Activated CD8-positive, alpha-beta memory T cell treated with anti-CD3 and anti-CD28 coated beads, Interleukin-2, amount 50 U/mL, for 24 hours (primary cell): ENCODE measurements around the gene SIK2.

Experiments
- DNase-seq: peaks from one replicate; pipeline ENCODE4 v3.0.0-alpha.2; 2020; ENCODE audit errors: extremely low read depth

Gene SIK2

DNA sequence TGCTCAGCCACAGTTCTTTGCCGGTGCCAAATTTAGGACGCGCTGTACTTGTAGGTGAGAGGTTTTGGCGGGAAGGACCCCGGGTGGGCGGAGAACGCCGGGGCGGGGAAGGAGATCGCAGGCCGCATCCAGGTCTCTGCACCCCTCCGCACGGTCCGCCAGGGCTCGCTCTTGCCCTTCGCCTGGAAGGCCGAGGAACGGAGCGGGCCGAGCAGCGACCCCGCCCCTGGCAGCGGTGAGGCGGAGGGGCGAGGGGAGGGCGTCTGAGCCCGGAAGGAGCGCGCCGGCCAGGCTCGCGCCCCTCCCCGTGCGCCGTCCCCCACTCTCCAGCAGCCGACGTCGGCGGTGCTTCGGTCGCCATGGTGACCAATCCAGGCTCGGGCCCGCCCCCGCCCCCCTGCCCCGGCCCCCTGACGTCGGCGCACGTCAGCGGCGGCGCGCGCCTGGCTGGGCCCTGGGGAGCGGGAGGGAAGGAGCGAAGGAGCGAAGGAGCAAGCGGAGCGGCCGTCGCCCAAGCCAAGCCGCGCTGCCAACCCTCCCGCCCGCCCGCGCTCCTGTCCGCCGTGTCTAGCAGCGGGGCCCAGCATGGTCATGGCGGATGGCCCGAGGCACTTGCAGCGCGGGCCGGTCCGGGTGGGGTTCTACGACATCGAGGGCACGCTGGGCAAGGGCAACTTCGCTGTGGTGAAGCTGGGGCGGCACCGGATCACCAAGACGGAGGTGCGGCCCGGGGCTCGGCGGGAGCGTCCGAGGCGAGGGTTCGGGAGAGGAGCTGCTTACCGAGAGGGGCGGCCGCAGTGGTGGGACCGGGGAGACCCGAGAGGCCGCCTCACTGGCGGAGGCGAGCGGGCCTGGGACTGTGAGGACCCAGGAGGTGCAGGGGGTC, at the start of gene SIK2:
Gene SIK2 (plus strand): TSS at position 471 of the 886 bp plus-strand sequence. CDS start 115 bp downstream, at position 586.
- peak; percentile 77 for DNase-seq

DNA sequence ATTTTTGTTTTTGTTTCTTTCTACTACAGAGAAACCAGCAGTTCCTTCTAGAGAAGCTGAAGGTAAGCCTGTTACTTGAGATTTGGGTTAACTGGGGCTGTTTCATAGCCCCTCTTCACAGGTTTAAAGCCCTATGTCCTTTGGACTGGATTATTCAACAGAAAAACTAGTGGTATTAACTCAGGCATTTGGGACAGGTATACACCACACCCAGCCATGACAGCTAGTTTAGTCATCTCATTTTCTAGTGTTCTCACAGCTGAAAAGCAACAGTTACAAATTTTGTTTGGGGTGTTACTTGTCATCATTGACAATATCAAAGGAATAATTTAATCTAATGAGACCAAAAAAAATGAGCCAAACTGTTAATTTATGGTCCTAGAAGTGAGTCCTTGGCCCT, 47.7 kb upstream of the SIK2 start:
- DNase-seq, result no peak

- DNase-seq, result no peak
These were observed 47.0 kb upstream of the SIK2 start for GRCh38 chr11:111555255-111555654.

GRCh38 chr11:111557425-111558111, 44.7 kb upstream of the SIK2 start:
- no peak for DNase-seq

- no peak for DNase-seq
These were observed 42.3 kb upstream of the SIK2 start for GRCh38 chr11:111559800-111560464.

DNA sequence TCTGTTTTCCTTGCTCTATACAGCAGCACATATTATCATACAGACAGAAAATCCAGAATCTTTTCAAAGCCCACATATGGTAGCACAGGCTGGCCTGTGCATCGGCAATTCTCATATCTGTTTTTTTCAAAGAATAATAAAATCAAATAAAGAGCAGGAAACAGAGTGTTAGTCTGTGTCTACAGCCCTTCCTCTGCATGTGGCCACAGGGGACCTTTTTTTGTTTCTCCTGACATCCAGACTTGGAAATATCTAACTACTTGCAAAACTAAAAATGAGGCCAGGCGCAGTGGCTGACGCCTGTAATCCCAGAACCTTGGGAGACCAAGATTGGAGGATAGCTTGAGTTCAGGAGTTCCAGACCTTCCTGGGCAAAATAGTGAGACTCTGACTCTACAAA, 41.4 kb upstream of the SIK2 start:
- no peak for DNase-seq

DNA sequence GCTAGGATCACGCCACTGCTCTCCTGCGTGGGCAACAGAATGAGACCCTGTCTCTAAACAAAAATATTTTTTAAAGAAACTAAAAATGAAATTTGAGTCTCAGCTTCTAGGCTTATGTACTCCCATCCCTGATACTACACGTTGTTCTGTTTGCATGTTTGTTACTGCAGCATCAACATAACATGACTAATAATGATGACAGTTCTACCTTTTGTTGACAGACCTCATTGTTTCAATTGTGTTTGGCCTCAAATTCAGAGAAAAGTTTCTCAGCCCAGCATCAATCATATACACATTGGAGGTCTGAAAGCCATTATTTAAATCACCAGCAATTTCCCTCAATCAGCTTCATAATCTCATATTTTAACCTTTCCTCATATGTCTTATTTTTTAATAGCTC, 40.9 kb upstream of the SIK2 start:
- no peak for DNase-seq

GRCh38 chr11:111561791-111562325, 40.4 kb upstream of the SIK2 start:
- no peak for DNase-seq

- DNase-seq, result no peak
These were observed 39.4 kb upstream of the SIK2 start for GRCh38 chr11:111562692-111563389.

DNA sequence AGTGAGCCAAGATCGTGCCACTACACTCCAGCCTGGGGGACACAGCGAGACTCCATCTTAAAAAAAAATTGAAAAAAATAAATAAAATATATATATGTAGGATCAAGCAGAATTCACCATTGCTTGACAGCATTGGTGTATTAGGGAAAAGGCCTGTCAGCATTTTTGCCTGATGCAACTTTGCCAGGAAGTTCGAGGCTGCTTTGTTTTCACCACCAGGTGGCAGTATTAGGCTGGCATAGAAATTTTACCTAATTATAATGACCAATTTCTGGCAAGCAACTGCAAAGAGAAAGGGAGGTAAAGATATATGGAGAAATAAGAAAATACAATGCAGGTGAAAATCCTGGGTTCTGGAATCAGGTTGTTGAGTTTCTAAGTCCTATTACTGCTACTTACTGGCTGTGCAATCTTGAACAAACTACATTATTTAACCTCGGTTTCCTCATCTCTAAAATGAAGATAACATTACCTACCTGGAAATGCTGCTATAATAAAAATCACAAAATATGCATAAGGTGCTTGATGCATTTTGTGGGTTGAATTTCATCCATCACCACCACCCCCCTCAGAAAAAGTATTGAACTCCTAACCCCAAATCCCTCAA, 37.0 kb upstream of the SIK2 start:
- peak; percentile 37 for DNase-seq

DNA sequence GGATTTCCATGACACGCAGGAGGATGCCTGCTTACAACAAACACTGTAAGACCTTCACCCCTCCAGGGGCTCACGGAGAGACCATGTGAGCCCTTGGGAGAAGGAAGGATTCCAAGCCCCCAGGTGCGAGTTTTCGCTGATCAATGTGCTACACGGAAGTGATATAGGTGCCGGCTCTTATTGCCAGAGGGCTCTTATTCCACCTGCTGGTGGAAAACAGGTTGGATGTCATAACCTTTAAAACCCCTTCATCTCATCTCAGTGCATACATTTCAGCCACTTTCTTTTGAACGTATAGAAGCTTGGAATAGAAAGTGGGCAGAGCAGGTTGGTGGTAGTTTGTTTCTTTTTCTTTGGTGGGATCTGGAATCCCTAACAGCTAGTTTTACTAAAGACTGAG, 35.9 kb upstream of the SIK2 start:
- DNase-seq, result no peak

DNA sequence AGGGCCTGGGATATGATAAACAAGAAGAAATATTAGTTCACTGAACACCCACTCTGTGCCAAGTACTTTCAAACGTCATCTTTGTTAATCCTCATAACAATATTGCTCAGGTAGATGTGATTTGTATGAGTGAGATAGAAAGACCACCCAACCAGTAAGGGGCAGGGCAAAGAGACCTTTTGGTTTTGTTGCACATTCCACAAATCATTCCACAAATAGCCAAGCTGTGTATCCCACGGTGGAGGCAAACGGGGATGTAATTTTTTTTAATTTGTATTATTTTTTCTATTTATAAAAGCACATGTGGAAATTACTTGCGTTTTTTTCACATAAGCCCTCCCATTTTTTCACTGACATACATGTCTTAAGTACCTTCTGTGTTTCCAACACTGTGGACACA, 32.8 kb upstream of the SIK2 start:
- DNase-seq, result no peak

DNA sequence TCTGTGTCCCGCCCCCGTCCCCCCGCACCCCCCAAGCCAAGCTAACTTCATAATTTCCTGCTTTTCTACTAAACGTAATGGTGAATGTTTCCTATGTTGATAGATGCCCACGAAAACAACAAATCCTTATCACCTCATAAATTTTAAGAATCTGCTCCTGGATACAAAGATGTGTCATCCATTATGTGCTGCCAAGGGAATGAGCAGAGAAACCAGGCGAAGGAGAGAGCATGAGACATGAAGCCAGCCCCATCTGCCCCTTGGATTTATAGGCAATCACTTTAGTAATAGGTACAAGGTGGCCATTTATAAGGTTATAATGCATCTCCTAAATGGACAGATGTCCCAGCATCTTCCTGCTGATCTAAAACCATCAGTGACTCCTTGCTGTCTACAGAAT, 31.5 kb upstream of the SIK2 start:
- DNase-seq, result no peak

GRCh38 chr11:111571829-111572501, 30.3 kb upstream of the SIK2 start:
- no peak for DNase-seq

GRCh38 chr11:111572581-111572980, 29.7 kb upstream of the SIK2 start:
- no peak for DNase-seq

DNA sequence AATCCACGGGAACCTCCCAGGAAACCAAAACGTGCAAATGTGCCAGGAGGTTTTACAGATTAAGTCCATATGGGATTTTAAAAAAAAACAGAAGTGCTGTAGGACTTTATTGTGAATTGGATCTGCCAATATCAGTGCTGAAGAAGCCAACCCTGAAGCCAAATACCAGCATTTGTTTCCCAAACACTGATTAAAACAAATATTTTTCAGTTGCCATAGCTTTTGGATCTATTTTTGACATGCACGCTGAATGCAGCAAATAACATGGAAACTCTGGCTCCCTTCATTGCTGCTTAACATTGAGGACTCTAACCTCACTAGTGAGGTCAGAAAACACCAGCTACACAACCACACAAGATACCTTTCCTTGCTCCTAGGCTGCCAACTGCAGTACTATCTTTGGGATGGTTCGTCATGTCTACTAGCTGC, 28.4 kb upstream of the SIK2 start:
- DNase-seq, result no peak

GRCh38 chr11:111574373-111575225, 27.6 kb upstream of the SIK2 start:
- DNase-seq, result no peak

GRCh38 chr11:111575740-111576139, 26.5 kb upstream of the SIK2 start:
- no peak for DNase-seq

DNA sequence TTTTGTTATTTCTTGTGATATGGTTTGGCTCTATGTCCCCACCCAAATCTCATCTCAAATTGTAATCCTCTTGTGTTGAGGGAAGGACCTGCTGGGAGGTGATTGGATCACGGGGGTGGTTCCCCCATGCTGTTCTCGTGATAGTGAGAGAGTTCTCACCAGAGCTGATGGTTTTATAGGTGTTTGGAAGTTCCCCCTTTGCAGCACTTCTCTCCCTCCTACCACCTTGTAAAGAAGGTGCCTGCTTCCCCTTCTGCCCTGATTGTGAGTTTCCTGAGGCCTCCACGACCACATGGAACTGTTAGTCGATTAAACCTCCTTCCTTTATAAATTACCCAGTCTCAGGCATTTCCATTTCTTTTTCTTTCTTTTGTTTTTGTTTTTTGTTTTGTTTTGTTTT, 24.4 kb upstream of the SIK2 start:
- DNase-seq, result no peak

GRCh38 chr11:111581341-111581740, 20.9 kb upstream of the SIK2 start:
- no peak for DNase-seq
